PFSK-1 (cell line): ENCODE measurements around the gene BEND5.

Source experiments
- FOXP2 ChIP-seq: optimal IDR thresholded peaks from 2 replicates; pipeline ENCODE3; 2011; ENCODE audit warnings: borderline replicate concordance, control low read depth, inconsistent platforms; ENCODE audit not compliant: insufficient read depth; ENCODE audit errors: extremely low read length, extremely low read depth
- POLR2AphosphoS5 ChIP-seq: IDR thresholded peaks from 2 replicates; pipeline ENCODE4 v1.6.1; 2012; ENCODE audit warnings: low read depth, mild to moderate bottlenecking, control low read depth, low read length, moderate library complexity
- SIN3A ChIP-seq: IDR thresholded peaks from 2 replicates; pipeline ENCODE4 v1.6.1; 2012; ENCODE audit warnings: mild to moderate bottlenecking, low read length, moderate library complexity, borderline replicate concordance; ENCODE audit not compliant: insufficient read depth
- TAF1 ChIP-seq: IDR thresholded peaks from 2 replicates; pipeline ENCODE4 v1.6.1; 2012; ENCODE audit warnings: low read length, control low read depth, borderline replicate concordance; ENCODE audit not compliant: insufficient read depth
- TF ChIP-seq, protein P1 (sequence below), 2 experiments: IDR thresholded peaks; 2 replicates each; pipeline versions ENCODE4 v1.6.1 to v1.8.0; 2011 to 2012; ENCODE audit warnings: low read depth in 2 of 2, low read length in 2 of 2, control low read depth in 1 of 2, inconsistent platforms in 1 of 2, mild to moderate bottlenecking in 1 of 2, moderate library complexity in 1 of 2; ENCODE audit not compliant: insufficient read depth in 1 of 2

The BEND5 gene

DNA sequence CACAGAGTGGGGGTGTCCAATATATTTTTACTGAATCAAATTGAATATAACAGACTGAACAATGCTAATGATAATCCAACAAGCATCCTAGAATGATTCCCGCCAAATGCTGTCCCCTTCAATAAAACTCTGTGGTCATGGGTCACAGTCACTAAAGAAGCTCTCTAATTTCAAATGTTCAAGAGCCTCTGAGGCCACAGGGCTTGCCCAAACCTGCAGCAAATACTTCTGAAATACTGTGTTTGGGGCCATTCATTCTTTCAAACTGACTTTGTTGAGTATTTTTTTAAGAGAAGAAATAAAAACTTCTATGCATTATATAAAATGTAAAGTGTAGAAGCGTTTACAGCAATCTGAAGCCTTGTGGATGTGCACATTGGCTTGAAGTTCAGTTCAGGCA is 7.6 kb upstream of the BEND5 start:
- TF ChIP-seq POLR2AphosphoS5 (no peak), TAF1 (no peak), FOXP2 (no peak), SIN3A (no peak)
- TF ChIP-seq, protein P1, sequence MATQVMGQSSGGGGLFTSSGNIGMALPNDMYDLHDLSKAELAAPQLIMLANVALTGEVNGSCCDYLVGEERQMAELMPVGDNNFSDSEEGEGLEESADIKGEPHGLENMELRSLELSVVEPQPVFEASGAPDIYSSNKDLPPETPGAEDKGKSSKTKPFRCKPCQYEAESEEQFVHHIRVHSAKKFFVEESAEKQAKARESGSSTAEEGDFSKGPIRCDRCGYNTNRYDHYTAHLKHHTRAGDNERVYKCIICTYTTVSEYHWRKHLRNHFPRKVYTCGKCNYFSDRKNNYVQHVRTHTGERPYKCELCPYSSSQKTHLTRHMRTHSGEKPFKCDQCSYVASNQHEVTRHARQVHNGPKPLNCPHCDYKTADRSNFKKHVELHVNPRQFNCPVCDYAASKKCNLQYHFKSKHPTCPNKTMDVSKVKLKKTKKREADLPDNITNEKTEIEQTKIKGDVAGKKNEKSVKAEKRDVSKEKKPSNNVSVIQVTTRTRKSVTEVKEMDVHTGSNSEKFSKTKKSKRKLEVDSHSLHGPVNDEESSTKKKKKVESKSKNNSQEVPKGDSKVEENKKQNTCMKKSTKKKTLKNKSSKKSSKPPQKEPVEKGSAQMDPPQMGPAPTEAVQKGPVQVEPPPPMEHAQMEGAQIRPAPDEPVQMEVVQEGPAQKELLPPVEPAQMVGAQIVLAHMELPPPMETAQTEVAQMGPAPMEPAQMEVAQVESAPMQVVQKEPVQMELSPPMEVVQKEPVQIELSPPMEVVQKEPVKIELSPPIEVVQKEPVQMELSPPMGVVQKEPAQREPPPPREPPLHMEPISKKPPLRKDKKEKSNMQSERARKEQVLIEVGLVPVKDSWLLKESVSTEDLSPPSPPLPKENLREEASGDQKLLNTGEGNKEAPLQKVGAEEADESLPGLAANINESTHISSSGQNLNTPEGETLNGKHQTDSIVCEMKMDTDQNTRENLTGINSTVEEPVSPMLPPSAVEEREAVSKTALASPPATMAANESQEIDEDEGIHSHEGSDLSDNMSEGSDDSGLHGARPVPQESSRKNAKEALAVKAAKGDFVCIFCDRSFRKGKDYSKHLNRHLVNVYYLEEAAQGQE (IDR thresholded peaks at IDR 0.05; ENCODE audit: insufficient read depth in 1 of 2, low read depth in 2 of 2, low read length in 2 of 2) = no peak

DNA sequence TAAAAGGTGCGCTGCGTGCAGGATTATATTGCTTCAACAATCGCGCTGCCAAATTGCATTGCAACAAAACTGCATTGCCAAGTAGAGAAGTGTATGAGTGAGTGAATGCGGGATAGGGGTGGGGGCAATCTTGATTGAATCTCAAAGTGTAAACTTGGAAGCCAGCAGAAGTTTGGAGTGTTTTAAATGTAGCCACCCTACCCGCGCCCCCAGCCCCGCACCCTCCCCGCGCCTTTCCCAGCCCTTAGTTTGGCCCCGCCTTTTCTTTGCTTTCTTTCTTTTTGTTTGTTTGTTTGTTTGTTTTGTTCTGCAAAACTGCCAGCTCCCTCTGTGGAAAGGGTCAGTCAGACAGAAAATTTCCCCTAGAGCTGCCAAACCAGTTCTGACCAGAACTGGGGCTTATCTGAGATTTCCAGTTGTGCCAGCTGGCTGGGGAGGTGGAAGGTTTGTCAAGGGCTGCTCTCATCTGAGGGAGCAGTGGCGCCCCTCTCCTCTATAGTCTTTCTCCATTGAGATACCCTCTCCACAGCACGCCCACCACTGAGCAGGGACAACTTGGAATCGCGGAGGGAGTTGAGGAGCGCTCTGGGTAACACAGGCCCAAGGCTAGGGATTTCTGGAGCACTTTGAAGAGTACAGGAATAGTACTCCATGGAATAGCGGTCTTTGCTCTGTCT is 666 bp upstream of the BEND5 start:
- TF ChIP-seq SIN3A (no peak), FOXP2 (no peak), POLR2AphosphoS5 (no peak), TAF1 (no peak)
- TF ChIP-seq, protein P1 (IDR thresholded peaks at IDR 0.05; ENCODE audit: insufficient read depth in 1 of 2, low read depth in 2 of 2, low read length in 2 of 2) = no peak

DNA sequence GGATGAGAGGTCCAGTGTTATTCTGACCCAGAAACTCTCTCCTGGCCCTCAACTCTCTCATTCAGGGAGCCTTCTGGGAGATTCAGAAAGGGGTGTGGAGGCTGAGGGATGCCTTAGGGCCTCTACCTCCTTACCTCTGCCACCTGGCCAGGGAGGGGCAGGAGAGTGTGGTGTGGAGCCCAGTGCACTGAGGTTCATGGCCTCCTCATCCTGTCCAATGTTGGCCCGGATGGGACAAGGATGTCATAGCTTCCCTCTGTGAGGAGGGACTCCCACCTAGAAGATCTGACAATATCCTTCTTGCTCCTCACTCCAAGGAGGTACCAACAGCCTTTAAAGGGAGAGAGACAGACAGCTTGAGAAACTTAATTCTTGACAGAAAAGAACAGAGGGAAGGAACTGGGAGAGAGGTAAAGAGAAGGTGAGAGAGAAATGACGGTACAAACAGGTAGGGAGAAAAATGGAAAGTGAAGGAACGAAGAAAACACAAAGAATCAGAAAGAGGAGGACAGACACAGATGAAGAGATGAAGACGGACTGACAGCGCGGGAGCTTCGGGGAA is 779 bp downstream of the BEND5 start:
- TF ChIP-seq TAF1 = no peak
- no peak for TF ChIP-seq SIN3A
- no peak for TF ChIP-seq FOXP2
- TF ChIP-seq, protein P1 (IDR thresholded peaks at IDR 0.05; ENCODE audit: insufficient read depth in 1 of 2, low read depth in 2 of 2, low read length in 2 of 2) = no peak
- TF ChIP-seq POLR2AphosphoS5 = no peak

DNA sequence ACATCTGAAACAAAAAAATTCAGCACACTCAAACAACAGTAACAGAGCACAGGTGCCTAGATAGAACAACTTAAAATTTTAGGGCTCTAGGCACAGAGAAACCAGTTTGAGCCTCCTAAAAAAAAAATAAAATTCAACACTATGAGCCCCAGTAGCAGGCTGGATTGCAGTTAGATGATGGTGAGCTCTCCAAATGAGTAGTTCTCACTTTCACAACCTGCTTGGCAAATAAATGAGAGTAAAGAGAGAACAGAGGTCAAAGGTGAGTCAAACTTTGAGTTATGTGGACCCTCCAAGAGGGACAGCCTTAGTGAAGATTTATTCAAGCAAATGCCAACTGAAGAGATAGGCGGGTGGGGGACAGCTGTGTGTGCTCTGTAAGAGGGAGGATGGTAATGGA is 3.6 kb downstream of the BEND5 start:
- TF ChIP-seq TAF1 (no peak), POLR2AphosphoS5 (no peak), FOXP2 (no peak), SIN3A (no peak)
- TF ChIP-seq, protein P1 (IDR thresholded peaks at IDR 0.05; ENCODE audit: insufficient read depth in 1 of 2, low read depth in 2 of 2, low read length in 2 of 2) = no peak

DNA sequence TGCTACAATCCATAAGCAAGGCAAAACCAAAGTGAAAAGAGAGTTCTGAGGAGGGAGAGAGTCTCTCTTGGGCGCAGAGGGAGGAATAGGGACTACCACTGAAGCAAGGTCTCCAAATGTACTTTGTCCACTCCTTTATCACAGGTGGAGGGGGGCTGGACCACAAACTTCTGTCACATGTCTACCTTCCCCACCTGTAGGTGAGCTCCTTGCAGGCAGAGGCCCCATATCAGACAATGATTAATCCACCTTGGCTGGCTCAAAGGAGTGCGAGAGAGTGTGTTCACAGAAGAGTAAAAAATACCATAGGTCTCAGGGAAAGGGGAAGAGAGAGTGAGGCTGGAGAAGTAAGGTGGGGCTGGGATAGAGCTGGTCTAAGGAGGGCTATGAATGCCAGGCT is 4.5 kb downstream of the BEND5 start:
- TF ChIP-seq, protein P1 (IDR thresholded peaks at IDR 0.05; ENCODE audit: insufficient read depth in 1 of 2, low read depth in 2 of 2, low read length in 2 of 2) = no peak
- TF ChIP-seq TAF1 (no peak), SIN3A (no peak), POLR2AphosphoS5 (no peak), FOXP2 (no peak)
